Type B pancreatic cell (in vitro differentiated cells): ENCODE data around the gene CMSS1. TPM values are rescaled to one million over a fixed set of nuclear protein-coding genes. Genes with fewer than 3 reads are reported as not detected.

ENCODE experiments used
- DNase-seq: peaks from one replicate; pipeline ENCODE4 v3.0.0; 2021; ENCODE audit warnings: mixed read lengths; ENCODE audit not compliant: unreplicated experiment; ENCODE audit errors: extremely low spot score
- H3K27ac Mint-ChIP-seq: 2 replicates; pipeline ENCODE4 v1.8.0; 2021; ENCODE audit warnings: mild to moderate bottlenecking, mixed read lengths
- H3K27me3 Mint-ChIP-seq: 2 replicates; pipeline ENCODE4 v1.8.0; 2021; ENCODE audit warnings: mixed read lengths
- H3K36me3 Mint-ChIP-seq: 2 replicates; pipeline ENCODE4 v1.8.0; 2021; ENCODE audit warnings: mixed read lengths
- H3K4me1 Mint-ChIP-seq: one replicate; pipeline ENCODE4 v1.8.0; 2021; ENCODE audit warnings: mixed read lengths; ENCODE audit not compliant: unreplicated experiment
- H3K4me3 Mint-ChIP-seq: 2 replicates; pipeline ENCODE4 v1.8.0; 2021; ENCODE audit warnings: mild to moderate bottlenecking, mixed read lengths
- H3K9me3 Mint-ChIP-seq: 2 replicates; pipeline ENCODE4 v1.8.0; 2021; ENCODE audit warnings: mixed read lengths
- total RNA-seq: library from RNA; stranded (reverse); gene quantifications from 2 replicates; pipeline ENCODE4 v1.2.1, GENCODE V29; 2021; ENCODE audit warnings: low replicate concordance
- TF ChIP-seq, protein P1 (sequence below): fragments of 200-600 bp; sonication (generic); conservative IDR thresholded peaks from 2 replicates; pipeline ENCODE4 v1.5.0; 2021; ENCODE audit warnings: antibody characterized with exemption, mild to moderate bottlenecking

Gene CMSS1
- total RNA-seq, 1 donor from 2014 or later: 34.1 TPM

- peaks cover 4% of the 10 kb centered on the region for H3K36me3 Mint-ChIP-seq
- DNase-seq: no peak
- H3K27me3 Mint-ChIP-seq: no peaks in the 10 kb centered on the region
- H3K4me1 Mint-ChIP-seq: peaks cover 31% of the 10 kb centered on the region
- H3K9me3 Mint-ChIP-seq: peaks cover 4% of the 10 kb centered on the region
- no peak overlapping the region for H3K27ac Mint-ChIP-seq
- H3K4me3 Mint-ChIP-seq: no peak overlapping the region
- TF ChIP-seq, protein P1, sequence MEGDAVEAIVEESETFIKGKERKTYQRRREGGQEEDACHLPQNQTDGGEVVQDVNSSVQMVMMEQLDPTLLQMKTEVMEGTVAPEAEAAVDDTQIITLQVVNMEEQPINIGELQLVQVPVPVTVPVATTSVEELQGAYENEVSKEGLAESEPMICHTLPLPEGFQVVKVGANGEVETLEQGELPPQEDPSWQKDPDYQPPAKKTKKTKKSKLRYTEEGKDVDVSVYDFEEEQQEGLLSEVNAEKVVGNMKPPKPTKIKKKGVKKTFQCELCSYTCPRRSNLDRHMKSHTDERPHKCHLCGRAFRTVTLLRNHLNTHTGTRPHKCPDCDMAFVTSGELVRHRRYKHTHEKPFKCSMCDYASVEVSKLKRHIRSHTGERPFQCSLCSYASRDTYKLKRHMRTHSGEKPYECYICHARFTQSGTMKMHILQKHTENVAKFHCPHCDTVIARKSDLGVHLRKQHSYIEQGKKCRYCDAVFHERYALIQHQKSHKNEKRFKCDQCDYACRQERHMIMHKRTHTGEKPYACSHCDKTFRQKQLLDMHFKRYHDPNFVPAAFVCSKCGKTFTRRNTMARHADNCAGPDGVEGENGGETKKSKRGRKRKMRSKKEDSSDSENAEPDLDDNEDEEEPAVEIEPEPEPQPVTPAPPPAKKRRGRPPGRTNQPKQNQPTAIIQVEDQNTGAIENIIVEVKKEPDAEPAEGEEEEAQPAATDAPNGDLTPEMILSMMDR: no peak
Observed at GRCh38 chr3:99947356-99947755, 129.7 kb downstream of the CMSS1 start.

DNA sequence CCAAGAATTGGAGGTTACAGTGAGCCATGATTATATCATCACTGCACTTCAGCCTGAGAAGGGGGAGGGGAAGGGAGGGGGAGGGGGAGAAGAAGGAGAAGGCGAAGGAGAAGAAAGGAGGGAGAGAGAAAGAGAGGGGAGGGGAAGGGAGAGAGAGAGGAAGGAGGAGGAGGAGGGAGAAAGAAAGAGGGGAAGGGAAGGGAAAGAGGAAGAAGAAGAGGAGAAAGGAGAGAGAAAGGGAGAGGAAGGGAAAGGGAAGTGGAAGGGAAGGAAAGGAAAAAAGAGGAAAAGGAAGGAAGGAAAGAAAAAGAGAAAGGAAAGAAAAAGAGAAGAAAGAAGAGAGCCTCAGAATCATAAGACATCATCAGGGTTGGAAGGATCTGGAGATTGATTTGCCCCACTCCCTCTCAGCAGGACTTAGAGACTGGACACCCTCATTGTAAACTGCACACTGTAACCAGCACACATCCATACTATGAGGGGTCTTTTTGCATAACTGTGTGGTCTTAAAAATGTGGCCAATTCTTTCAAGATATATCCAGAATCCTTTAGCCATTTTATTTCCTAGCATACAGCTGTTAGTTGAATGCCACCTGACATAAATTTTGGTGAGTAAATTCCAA is 130.9 kb downstream of the CMSS1 start:
- Mint-ChIP-seq H3K4me1 (peaks cover 31% of the 10 kb centered on the region), H3K4me3 (no peak overlapping the region), H3K27me3 (no peaks in the 10 kb centered on the region), H3K36me3 (peaks cover 4% of the 10 kb centered on the region), H3K9me3 (peaks cover 4% of the 10 kb centered on the region), H3K27ac (no peak overlapping the region)
- no peak for DNase-seq
- TF ChIP-seq, protein P1: no peak

- H3K4me3 Mint-ChIP-seq: no peak overlapping the region
- no peaks in the 10 kb centered on the region for H3K27me3 Mint-ChIP-seq
- H3K27ac Mint-ChIP-seq: peak overlapping the region; percentile 31
- no peaks in the 10 kb centered on the region for H3K9me3 Mint-ChIP-seq
- no peak for DNase-seq
- TF ChIP-seq, protein P1: no peak
- peaks cover 20% of the 10 kb centered on the region for H3K4me1 Mint-ChIP-seq
- no peaks in the 10 kb centered on the region for H3K36me3 Mint-ChIP-seq
Observed at GRCh38 chr3:99949956-99950670, 132.5 kb downstream of the CMSS1 start.

GRCh38 chr3:99950921-99951320 is 133.3 kb downstream of the CMSS1 start:
- Mint-ChIP-seq H3K27me3 (no peaks in the 10 kb centered on the region), H3K36me3 (no peaks in the 10 kb centered on the region), H3K9me3 (no peaks in the 10 kb centered on the region), H3K4me3 (no peak overlapping the region), H3K4me1 (peaks cover 14% of the 10 kb centered on the region), H3K27ac (no peak overlapping the region)
- no peak for DNase-seq
- TF ChIP-seq, protein P1: no peak

DNA sequence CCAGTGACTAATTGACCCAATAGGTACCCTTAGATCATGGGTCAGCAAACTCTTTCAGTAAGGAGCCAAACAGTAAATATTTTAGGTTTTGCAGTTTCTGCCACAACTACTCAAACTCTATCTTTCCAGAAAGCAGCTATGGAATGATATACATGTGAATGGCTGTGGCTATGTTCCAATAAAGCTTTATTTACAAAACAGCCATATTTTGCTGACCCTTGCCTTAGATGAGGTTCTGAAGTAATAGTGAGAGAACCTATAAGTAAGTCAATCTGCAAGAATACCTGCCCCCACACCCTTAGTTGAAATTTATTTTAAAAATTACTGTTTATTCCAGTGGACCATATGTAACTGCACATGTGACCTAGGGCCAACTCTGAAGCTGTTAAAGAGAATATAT is 134.0 kb downstream of the CMSS1 start:
- Mint-ChIP-seq H3K4me1 (peaks cover 13% of the 10 kb centered on the region), H3K36me3 (no peaks in the 10 kb centered on the region), H3K27me3 (no peaks in the 10 kb centered on the region), H3K9me3 (no peaks in the 10 kb centered on the region), H3K27ac (no peak overlapping the region), H3K4me3 (no peak overlapping the region)
- TF ChIP-seq, protein P1: no peak
- no peak for DNase-seq
